CD4-positive, alpha-beta memory T cell (primary cell): ENCODE data around the gene LRRC45. TPM values are rescaled to one million over a fixed set of nuclear protein-coding genes. Genes with fewer than 3 reads are reported as not detected.
"Not testable (repeated sequence)": the region's sequence is repeated elsewhere in the genome, so short reads cannot be mapped to it uniquely, and the experiment has no call there.

Experiments used
- CTCF ChIA-PET: fragments of 350-600 bp; sonication (Branson Sonifier 250); formaldehyde crosslinking; loops from one replicate; lab custom pipeline; 2021; ENCODE audit warnings: inconsistent platforms; ENCODE audit not compliant: partially characterized antibody; lab: Charles Lee
- POLR2A ChIA-PET: fragments of 350-600 bp; sonication (Branson Sonifier 250); formaldehyde crosslinking; loops from one replicate; lab custom pipeline; 2021; ENCODE audit not compliant: partially characterized antibody; lab: Charles Lee
- DNase-seq, 5 donors: peaks; one replicate each; pipeline versions ENCODE4 v3.0.0 to v3.0.0-alpha.2; 2020 to 2022; ENCODE audit warnings: mixed read lengths in 1 of 5
- H3K27ac ChIP-seq: one replicate; pipeline ENCODE4 v1.7.0; 2013; ENCODE audit warnings: low read depth, low read length
- H3K27me3 ChIP-seq: 2 replicates; pipeline ENCODE4 v1.7.0; 2013; ENCODE audit warnings: mild to moderate bottlenecking, low read length, moderate library complexity; ENCODE audit not compliant: insufficient read depth
- H3K36me3 ChIP-seq: 2 replicates; pipeline ENCODE4 v1.7.0; 2013; ENCODE audit warnings: mild to moderate bottlenecking, low read length, moderate library complexity; ENCODE audit not compliant: insufficient read depth
- H3K4me1 ChIP-seq: 2 replicates; pipeline ENCODE4 v1.7.0; 2013; ENCODE audit warnings: mild to moderate bottlenecking, low read length, moderate library complexity; ENCODE audit not compliant: insufficient read depth
- H3K4me3 ChIP-seq, 2 donors: one replicate each; pipeline ENCODE4 v1.7.0; 2013; ENCODE audit warnings: low read length in 2 of 2, mild to moderate bottlenecking in 1 of 2
- H3K9me3 ChIP-seq, 2 donors: one replicate each; pipeline ENCODE4 v1.7.0; 2013; ENCODE audit warnings: low read length in 2 of 2, control low read depth in 1 of 2; ENCODE audit not compliant: control insufficient read depth in 1 of 2
- H3K27ac Mint-ChIP-seq, 7 donors: one replicate each; pipeline ENCODE4 v1.8.0; 2020 to 2021; ENCODE audit warnings: mixed read lengths in 7 of 7, mild to moderate bottlenecking in 6 of 7, inconsistent platforms in 3 of 7, moderate library complexity in 3 of 7
- H3K27me3 Mint-ChIP-seq, 2 donors: one replicate each; pipeline ENCODE4 v1.8.0; 2020 to 2021; ENCODE audit warnings: mixed read lengths in 2 of 2
- H3K36me3 Mint-ChIP-seq, 2 donors: one replicate each; pipeline ENCODE4 v1.8.0; 2020 to 2021; ENCODE audit warnings: mixed read lengths in 2 of 2, inconsistent platforms in 1 of 2, mild to moderate bottlenecking in 1 of 2
- H3K4me1 Mint-ChIP-seq, 4 donors: one replicate each; pipeline ENCODE4 v1.8.0; 2020 to 2021; ENCODE audit warnings: mixed read lengths in 4 of 4, mild to moderate bottlenecking in 1 of 4
- H3K4me3 Mint-ChIP-seq, 8 donors: one replicate each; pipeline ENCODE4 v1.8.0; 2020 to 2021; ENCODE audit warnings: mixed read lengths in 8 of 8, mild to moderate bottlenecking in 7 of 8, moderate library complexity in 6 of 8, inconsistent platforms in 3 of 8
- H3K9me3 Mint-ChIP-seq, 8 donors: one replicate each; pipeline ENCODE4 v1.8.0; 2020 to 2021; ENCODE audit warnings: mixed read lengths in 8 of 8, mild to moderate bottlenecking in 5 of 8, inconsistent platforms in 3 of 8, moderate library complexity in 1 of 8
- intact Hi-C: fragments of 100-400 bp; cut with micrococcal nuclease; formaldehyde crosslinking; loops from one replicate; pipeline ENCODE4 v1.15.1; 2023
- polyA plus RNA-seq, 2 donors: library from polyadenylated mRNA; unstranded; fragments of 300-500 nt; fragmentation: Illumina TruSeq; gene quantifications; one replicate each; pipeline ENCODE4 v1.2.3, GENCODE V29; 2021
- total RNA-seq, 2 experiments: library from RNA; stranded (reverse); gene quantifications; one replicate each; pipeline ENCODE4 v1.2.3, GENCODE V29; 2021

The LRRC45 gene
- total and polyA plus RNA-seq, 4 experiments from 2014 or later: 5.7 to 18.7 (median 13.1) TPM

DNA sequence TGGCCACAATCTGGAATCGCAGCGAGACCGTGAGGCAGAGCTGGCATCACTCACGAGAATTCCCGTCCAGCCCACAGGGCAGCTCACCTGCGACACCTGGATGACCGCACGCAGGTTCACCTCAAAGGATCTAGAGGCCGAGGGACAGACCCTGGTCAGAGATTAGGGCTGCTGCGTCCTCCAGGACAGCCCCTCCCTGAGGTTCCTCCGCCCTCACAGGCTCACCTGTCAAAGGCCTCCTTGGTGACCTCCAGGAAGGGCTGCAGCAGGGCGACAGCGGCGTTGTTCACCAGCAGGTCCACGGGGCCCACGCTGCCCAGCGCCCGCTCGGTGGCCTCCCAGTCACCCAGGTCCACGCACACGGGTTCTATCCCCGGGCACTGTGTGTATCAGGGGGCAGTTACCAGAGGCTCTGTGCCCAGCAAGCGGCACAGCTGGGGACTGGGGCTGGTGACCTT lies 13.6 kb downstream of the LRRC45 start:
- no peaks in the 10 kb centered on the region for H3K9me3 Mint-ChIP-seq
- H3K27me3 Mint-ChIP-seq: no peaks in the 10 kb centered on the region
- H3K36me3 Mint-ChIP-seq: peaks cover 0 to 6% of the 10 kb centered on the region in 2 donors
- peak overlapping the region; percentile 46 to 91 (median 68) for H3K4me3 Mint-ChIP-seq
- Histone ChIP-seq H3K4me3 (peak overlapping the region; percentile 42 to 80), H3K9me3 (no peaks in the 10 kb centered on the region), H3K4me1 (peaks cover 23% of the 10 kb centered on the region), H3K36me3 (no peaks in the 10 kb centered on the region), H3K27ac (peak overlapping the region; percentile 57), H3K27me3 (no peaks in the 10 kb centered on the region)
- intact Hi-C loops: loop anchor here (1.0 to 10.0 kb wide), 8 partner anchors 13 to 378 kb away; partner anchors contain the start of genes DUS1L, FASN, GPS1 and HEXD
- H3K27ac Mint-ChIP-seq: peak overlapping the region in 1 of 7 donors; percentile 92
- CTCF ChIA-PET: interaction anchor here (1.0 to 1.4 kb wide), 3 partner anchors 72 to 90 kb away, joined by 3 read pairs; no protein-coding TSS in a partner anchor
- DNase-seq: no peak
- H3K4me1 Mint-ChIP-seq: peaks cover 13 to 36% (median 18%) of the 10 kb centered on the region in 4 donors
- POLR2A ChIA-PET: interaction anchor here (0.8 to 2.7 kb wide), 7 partner anchors 14 to 90 kb away, joined by 3 to 21 read pairs (median 11); partner anchors contain the start of genes CENPX, DUS1L, FASN and LRRC45

DNA sequence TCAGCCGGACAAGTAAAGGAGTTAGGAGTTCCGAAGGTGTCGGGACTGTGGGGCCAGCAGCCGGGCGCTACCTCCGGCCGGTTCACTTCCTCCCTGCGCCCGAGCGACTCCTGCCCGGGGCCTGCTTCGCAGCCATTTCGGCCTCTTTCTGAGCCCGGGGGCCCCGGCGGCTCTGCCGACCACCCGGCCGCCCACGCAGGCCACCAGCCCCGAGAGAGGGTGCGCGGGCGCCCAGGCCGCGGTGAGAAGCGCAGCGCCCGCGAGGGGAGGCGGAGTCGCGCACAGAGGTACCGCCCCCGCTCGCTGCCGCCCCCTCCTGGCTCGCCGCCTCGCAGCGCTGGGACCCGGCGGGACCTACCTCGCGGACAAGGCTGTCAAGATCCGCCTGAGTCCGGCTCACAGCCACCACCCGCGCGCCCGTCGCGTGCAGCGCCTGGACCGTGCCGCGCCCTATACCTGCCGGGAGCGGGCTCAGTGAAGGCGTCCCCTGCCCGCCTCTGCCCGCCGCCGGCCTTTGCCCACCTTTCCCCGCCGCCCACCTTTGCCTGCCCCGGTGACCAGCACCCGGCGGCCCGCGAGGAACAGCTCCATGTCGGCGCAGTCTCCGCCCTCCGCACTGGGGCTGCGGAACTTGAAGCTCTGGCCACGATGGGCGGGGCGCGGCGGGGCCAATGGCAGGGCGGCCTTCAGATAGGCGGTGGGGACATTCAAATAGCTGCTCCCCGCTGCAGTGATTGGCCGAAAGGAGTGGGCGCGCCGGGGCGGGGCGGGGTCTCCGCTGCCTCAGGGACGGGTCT lies 14.2 kb downstream of the LRRC45 start, which contains the start of gene DCXR:
TSS of gene DCXR (minus strand) at position 606 of the 797 bp plus-strand sequence. CDS start at position 591, 15 bp downstream.
- CTCF ChIA-PET: interaction anchor here (0.7 to 1.7 kb wide), 25 partner anchors 9 to 261 kb away, joined by 3 to 11 read pairs (median 4); partner anchors contain the start of genes CENPX, GPS1, LRRC45 and RFNG
- intact Hi-C loops: loop anchor here (1.0 to 10.0 kb wide), 8 partner anchors 14 to 378 kb away; partner anchors contain the start of genes DUS1L, FASN, GPS1 and HEXD
- H3K4me3 ChIP-seq: peak within 1 kb of the TSS; percentile 52 to 80

DNA sequence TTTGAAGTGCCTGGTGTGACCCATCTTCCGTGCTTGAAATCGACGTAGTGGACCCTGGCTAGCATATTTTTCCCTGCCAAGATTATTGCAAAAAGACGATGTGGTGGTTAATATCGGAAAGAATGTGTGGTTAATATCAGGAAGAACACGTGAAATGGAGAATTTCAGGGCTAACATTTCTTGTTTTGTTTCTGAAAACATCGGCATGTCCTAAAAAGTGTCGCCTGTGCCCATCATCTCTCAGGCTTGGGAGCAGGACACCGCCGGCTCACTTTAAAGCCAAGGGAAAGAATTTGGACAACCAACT lies 14.7 kb downstream of the LRRC45 start:
- Mint-ChIP-seq H3K9me3 (no peaks in the 10 kb centered on the region), H3K4me1 (peaks cover 13 to 36% (median 18%) of the 10 kb centered on the region in 4 donors), H3K4me3 (peak overlapping the region; percentile 87 to 95 (median 90)), H3K27ac (peak overlapping the region; percentile 87 to 96 (median 93)), H3K27me3 (no peaks in the 10 kb centered on the region), H3K36me3 (peaks cover 0 to 6% of the 10 kb centered on the region in 2 donors)
- ChIA-PET CTCF (interaction anchor here (0.7 to 1.7 kb wide), 24 partner anchors 10 to 260 kb away, joined by 3 to 11 read pairs (median 4); partner anchors contain the start of genes CENPX, GPS1, LRRC45 and RFNG), POLR2A (interaction anchor here (0.6 to 2.7 kb wide), 18 partner anchors 14 to 254 kb away, joined by 3 to 26 read pairs (median 8); partner anchors contain the start of genes ASPSCR1, CENPX, DUS1L and FASN)
- Histone ChIP-seq H3K27ac (no peak overlapping the region), H3K27me3 (no peaks in the 10 kb centered on the region), H3K4me3 (peak overlapping the region; percentile 52 to 80), H3K4me1 (peaks cover 19% of the 10 kb centered on the region), H3K36me3 (no peaks in the 10 kb centered on the region), H3K9me3 (no peaks in the 10 kb centered on the region)
- intact Hi-C loops: loop anchor here (1.0 to 10.0 kb wide), 8 partner anchors 13 to 377 kb away; partner anchors contain the start of genes DUS1L, FASN, GPS1 and HEXD
- no peak for DNase-seq

More for the DNA sequence above, 14.2 kb downstream of the LRRC45 start, which contains the start of gene DCXR:
- no peaks in the 10 kb centered on the region for H3K27me3 Mint-ChIP-seq
- Histone ChIP-seq H3K27ac (peak within 1 kb of the TSS; percentile 57), H3K27me3 (no peaks in the 10 kb centered on the region), H3K36me3 (no peaks in the 10 kb centered on the region), H3K9me3 (no peaks in the 10 kb centered on the region), H3K4me1 (peaks cover 19% of the 10 kb centered on the region)
- H3K9me3 Mint-ChIP-seq: no peaks in the 10 kb centered on the region
- H3K4me3 Mint-ChIP-seq: peak within 1 kb of the TSS; percentile 87 to 95 (median 90)
- DNase-seq: peak; percentile 95 to 96 (median 95)
- peaks cover 13 to 36% (median 18%) of the 10 kb centered on the region in 4 donors for H3K4me1 Mint-ChIP-seq
- peaks cover 0 to 6% of the 10 kb centered on the region in 2 donors for H3K36me3 Mint-ChIP-seq
- POLR2A ChIA-PET: interaction anchor here (0.6 to 2.7 kb wide), 19 partner anchors 15 to 255 kb away, joined by 3 to 26 read pairs (median 7); partner anchors contain the start of genes ASPSCR1, CENPX, DUS1L and FASN
- H3K27ac Mint-ChIP-seq: peak within 1 kb of the TSS; percentile 87 to 96 (median 93)

DNA sequence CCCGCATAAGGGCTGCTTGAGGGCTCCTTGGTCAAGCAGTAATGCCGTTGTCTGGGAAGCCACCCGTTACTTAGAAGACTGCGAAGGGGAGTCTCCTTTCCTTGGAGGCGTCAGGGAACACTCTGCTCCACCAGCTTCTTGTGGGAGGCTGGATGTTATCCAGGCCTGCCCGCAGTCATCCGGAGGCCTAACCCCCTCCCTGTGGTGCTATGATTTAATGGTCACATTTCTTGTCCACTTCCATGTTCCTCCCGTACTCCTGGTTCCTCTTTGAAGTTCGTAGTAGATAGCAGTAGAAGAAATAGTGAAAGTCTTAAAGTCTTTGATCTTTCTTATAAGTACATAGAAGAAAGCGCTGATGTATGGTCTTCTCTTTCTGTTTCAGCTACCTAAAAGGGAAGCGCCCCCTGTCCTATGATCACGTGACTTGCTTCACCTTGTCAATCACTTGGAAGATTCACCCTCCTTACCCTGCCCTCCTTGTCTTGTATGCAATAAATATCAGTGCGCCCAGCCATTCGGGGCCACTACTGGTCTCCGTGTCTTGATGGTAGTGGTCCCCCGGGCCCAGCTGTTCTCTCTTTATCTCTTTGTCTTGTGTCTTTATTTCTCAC lies 15.8 kb downstream of the LRRC45 start:
- H3K27me3 Mint-ChIP-seq, H3K36me3 ChIP-seq, H3K9me3 ChIP-seq, H3K27me3 ChIP-seq, H3K9me3 Mint-ChIP-seq, H3K27ac ChIP-seq, DNase-seq, H3K36me3 Mint-ChIP-seq, H3K4me3 ChIP-seq: not testable (repeated sequence)
- Mint-ChIP-seq H3K4me1 (peaks cover 13 to 36% (median 18%) of the 10 kb centered on the region in 4 donors), H3K4me3 (peak overlapping the region in 4 of 8 donors; percentile 26 to 45 (median 34)), H3K27ac (peak overlapping the region in 2 of 7 donors; percentile 32 to 59)
- POLR2A ChIA-PET: interaction anchor here (1.0 to 2.7 kb wide), 3 partner anchors 26 to 162 kb away, joined by 3 to 21 read pairs (median 8); partner anchors contain the start of gene DUS1L
- CTCF ChIA-PET: interaction anchor here (1.1 to 1.7 kb wide), 4 partner anchors 14 to 113 kb away, joined by 3 to 11 read pairs (median 6); partner anchors contain the start of genes GPS1, LRRC45 and RFNG
- intact Hi-C loops: loop anchor here (5.0 to 10.0 kb wide), 3 partner anchors 77 to 376 kb away; partner anchors contain the start of genes HEXD, NOTUM and OGFOD3
- peaks cover 19% of the 10 kb centered on the region for H3K4me1 ChIP-seq

DNA sequence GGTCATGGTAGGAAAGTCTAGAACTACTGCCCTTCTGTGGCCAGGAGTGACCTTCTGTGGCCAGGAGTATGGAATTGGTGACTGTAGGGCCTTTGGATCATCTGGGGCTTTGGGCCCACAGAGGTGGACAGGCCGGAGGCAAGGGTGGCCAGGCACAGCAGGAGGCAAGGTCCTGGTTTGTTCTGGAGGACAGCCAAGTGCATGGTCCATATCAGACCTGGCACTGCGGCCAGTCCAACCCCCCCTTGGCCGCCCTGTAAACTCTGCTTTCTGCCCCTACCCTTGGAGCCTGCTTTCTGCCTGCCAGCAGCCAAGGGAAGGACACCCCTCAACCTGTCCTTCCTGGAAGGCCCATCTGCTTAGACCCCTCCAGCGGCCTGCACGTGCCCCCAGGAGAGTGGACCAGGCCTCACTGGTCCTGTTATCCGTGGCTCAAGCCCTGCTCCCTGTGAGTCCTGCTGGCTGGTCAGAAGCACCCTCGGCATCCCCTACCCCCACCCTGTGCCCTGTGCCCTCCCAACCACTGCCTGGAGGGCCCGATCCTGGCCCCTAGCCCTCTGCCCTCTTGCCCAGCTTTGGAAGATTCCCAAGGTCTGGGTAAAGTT lies 16.7 kb downstream of the LRRC45 start:
- Histone ChIP-seq H3K27me3 (no peaks in the 10 kb centered on the region), H3K27ac (no peak overlapping the region), H3K9me3 (no peaks in the 10 kb centered on the region), H3K4me3 (no peak overlapping the region), H3K36me3 (no peaks in the 10 kb centered on the region), H3K4me1 (peaks cover 19% of the 10 kb centered on the region)
- intact Hi-C loops: loop anchor here (5.0 to 10.0 kb wide), 3 partner anchors 77 to 375 kb away; partner anchors contain the start of genes HEXD, NOTUM and OGFOD3
- ChIA-PET POLR2A (interaction anchor here (1.0 kb wide), 1 partner anchor 62 kb away, joined by 3 read pairs; no protein-coding TSS in a partner anchor), CTCF (interaction anchor here (0.7 to 1.4 kb wide), 4 partner anchors 9 to 80 kb away, joined by 3 to 5 read pairs (median 3); partner anchors contain the start of gene LRRC45)
- DNase-seq: no peak
- Mint-ChIP-seq H3K4me1 (peaks cover 13 to 36% (median 18%) of the 10 kb centered on the region in 4 donors), H3K4me3 (peak overlapping the region in 1 of 8 donors; percentile 25), H3K27me3 (no peaks in the 10 kb centered on the region), H3K9me3 (no peaks in the 10 kb centered on the region), H3K36me3 (peaks cover 0 to 6% of the 10 kb centered on the region in 2 donors), H3K27ac (peak overlapping the region in 1 of 7 donors; percentile 59)
